ENCODE data around the gene WDR86. TPM values are rescaled to one million over a fixed set of nuclear protein-coding genes. Genes with fewer than 3 reads are reported as not detected.

WDR86 gene
- total RNA-seq, 1 donor: 1.1 TPM

- peak in 1 of 3 donors; percentile 55 for DNase-seq (ENCODE audit: low read depth in 2 of 3, low spot score in 2 of 3)
Measured at GRCh38 chr7:151381348-151382078, 28.3 kb downstream of the WDR86 start.

- peak in 1 of 3 donors; percentile 45 for DNase-seq (ENCODE audit: low read depth in 2 of 3, low spot score in 2 of 3)
Measured at GRCh38 chr7:151381098-151381347, 28.8 kb downstream of the WDR86 start.

- no peak for DNase-seq (ENCODE audit: low read depth in 2 of 3, low spot score in 2 of 3)
Measured at GRCh38 chr7:151380199-151381097, 29.4 kb downstream of the WDR86 start.

GRCh38 chr7:151379534-151380198 is 30.2 kb downstream of the WDR86 start:
- DNase-seq (ENCODE audit: low read depth in 2 of 3, low spot score in 2 of 3): no peak

- DNase-seq (ENCODE audit: low read depth in 2 of 3, low spot score in 2 of 3): no peak
Measured at GRCh38 chr7:151379193-151379520, 30.7 kb downstream of the WDR86 start.

- no peak for DNase-seq (ENCODE audit: low read depth in 2 of 3, low spot score in 2 of 3)
Measured at GRCh38 chr7:151378496-151379192, 31.2 kb downstream of the WDR86 start.

GRCh38 chr7:151378011-151378410 is 31.8 kb downstream of the WDR86 start:
- no peak for DNase-seq (ENCODE audit: low read depth in 2 of 3, low spot score in 2 of 3)

GRCh38 chr7:151377406-151377805 is 32.4 kb downstream of the WDR86 start:
- DNase-seq (ENCODE audit: low read depth in 2 of 3, low spot score in 2 of 3): no peak

GRCh38 chr7:151376218-151376902 is 33.5 kb downstream of the WDR86 start:
- no peak for DNase-seq (ENCODE audit: low read depth in 2 of 3, low spot score in 2 of 3)

GRCh38 chr7:151375530-151376217 is 34.2 kb downstream of the WDR86 start:
- DNase-seq (ENCODE audit: low read depth in 2 of 3, low spot score in 2 of 3): no peak

GRCh38 chr7:151374726-151375125 is 35.1 kb downstream of the WDR86 start:
- DNase-seq (ENCODE audit: low read depth in 2 of 3, low spot score in 2 of 3): no peak

- no peak for DNase-seq (ENCODE audit: low read depth in 2 of 3, low spot score in 2 of 3)
Measured at GRCh38 chr7:151374139-151374538, 35.7 kb downstream of the WDR86 start.

GRCh38 chr7:151373599-151373998 is 36.2 kb downstream of the WDR86 start:
- no peak for DNase-seq (ENCODE audit: low read depth in 2 of 3, low spot score in 2 of 3)

- DNase-seq (ENCODE audit: low read depth in 2 of 3, low spot score in 2 of 3): no peak
Measured at GRCh38 chr7:151372612-151373265, 37.1 kb downstream of the WDR86 start.

GRCh38 chr7:151371266-151371665 is 38.6 kb downstream of the WDR86 start:
- DNase-seq (ENCODE audit: low read depth in 2 of 3, low spot score in 2 of 3): no peak

- DNase-seq (ENCODE audit: low read depth in 2 of 3, low spot score in 2 of 3): peak; percentile 60 to 77 (median 68)
Measured at GRCh38 chr7:151368136-151368571, 41.7 kb downstream of the WDR86 start.

- DNase-seq (ENCODE audit: low read depth in 2 of 3, low spot score in 2 of 3): no peak
Measured at GRCh38 chr7:151367284-151367683, 42.6 kb downstream of the WDR86 start.

- no peak for DNase-seq (ENCODE audit: low read depth in 2 of 3, low spot score in 2 of 3)
Measured at GRCh38 chr7:151366880-151367222, 43.0 kb downstream of the WDR86 start.

GRCh38 chr7:151366166-151366879 is 43.5 kb downstream of the WDR86 start:
- no peak for DNase-seq (ENCODE audit: low read depth in 2 of 3, low spot score in 2 of 3)

Data from hematopoietic multipotent progenitor cell (in vitro differentiated cells).